Ammon's horn (tissue), 1 donor: ENCODE results near the gene ST8SIA5.
A peak's percentile ranks its signal among the peaks of the same experiment; 100 is the strongest.

ENCODE experiments used
- DNase-seq: peaks from one replicate; pipeline ENCODE4 v3.0.0-alpha.2; 2016; ENCODE audit warnings: low spot score

ST8SIA5 gene

DNA sequence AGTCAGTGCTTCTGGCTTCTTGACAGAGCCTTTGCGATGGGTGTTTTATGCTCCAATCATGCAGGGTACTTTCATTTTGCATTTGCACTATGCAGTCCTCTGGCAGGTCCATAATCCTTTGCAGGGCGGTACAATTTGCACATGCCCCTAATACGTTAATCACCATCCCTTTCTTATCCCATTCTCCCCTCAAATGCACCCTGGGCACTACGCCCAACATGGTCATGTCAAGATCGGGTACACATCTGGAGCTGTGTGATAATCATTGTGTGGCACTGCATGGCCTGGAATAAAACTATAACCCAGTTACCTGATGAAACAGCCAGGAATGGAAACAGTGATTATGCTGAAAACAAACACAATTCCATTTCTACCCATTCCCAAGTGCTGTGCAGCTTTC, 127.5 kb downstream of the ST8SIA5 start:
- DNase-seq: no peak

DNA sequence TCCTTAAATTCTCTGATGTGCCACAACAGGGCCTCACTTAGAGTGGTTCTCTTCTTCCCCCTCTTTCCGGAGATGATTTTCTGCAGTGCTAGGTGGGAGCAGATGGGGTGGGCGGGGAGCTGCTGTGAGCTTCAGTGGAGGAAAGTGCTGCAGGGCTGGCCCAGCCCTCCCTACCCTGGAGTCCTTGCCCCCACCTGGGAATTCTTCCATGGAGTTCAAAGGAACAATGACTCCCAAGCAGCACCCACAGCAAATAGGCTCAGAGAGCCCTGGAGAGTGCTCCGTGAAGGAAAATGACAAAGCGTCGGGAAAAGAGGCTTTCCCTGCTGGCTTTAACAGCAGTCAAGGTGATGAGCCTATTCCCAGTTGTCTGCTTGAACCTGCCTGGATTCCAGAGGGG, 128.6 kb downstream of the ST8SIA5 start:
- DNase-seq: no peak

DNA sequence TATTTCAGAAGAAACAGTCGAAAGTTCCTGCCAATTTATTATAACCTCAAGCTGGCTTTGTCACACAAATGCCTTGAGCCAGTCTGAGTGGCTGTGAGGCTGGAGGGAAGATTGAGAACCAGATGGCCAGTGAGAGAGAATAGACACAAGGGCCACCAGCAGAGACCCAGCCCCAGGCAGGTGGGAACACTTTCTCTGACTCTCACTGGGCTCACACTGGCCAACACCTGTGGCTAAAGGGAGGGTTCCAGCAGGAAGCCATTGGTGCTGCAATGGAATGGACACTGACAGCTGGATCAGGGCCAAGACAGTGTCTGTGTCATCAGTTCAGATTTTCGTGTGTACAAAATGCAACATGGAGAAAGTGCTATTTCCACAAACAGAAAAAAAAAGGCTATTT, 129.7 kb downstream of the ST8SIA5 start:
- no peak for DNase-seq

DNA sequence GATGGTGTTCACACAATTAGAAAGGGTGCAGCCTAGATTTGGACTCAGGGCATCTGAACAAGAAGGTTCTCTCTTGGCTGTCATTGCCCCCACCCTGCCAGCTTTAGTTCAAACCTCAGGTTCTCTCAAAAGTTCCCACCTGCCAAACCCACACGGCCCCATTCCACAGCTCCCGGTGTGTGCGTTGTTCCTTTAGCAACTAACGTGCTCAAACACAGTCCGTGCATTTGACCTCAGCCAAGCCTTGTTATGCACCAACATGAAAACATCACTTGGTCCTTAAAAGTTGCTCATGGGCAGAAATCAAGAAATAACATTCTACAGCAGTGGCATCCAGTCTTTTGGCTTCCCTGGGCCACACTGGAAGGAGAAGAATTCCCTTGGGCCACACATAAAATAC, 131.8 kb downstream of the ST8SIA5 start:
- no peak for DNase-seq

DNA sequence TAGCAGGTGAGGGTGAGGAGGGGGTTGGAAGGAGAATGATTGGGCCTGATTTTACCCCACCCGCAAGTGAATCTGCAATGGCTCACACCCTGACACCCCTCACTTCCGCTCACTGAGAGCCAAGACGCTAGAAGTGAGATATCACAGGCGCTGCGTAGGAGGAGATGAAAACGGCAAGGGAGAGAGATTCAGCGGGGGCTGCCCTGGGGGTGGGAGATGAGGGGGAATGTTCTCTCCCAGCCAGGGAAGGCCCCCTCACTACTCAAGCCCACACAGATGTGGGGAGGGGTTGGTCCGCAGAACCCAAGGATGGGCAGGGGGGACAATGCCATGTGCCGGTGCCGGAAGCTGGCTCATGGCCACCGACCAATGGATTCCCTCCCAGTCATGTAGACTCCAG, 132.7 kb downstream of the ST8SIA5 start:
- DNase-seq: peak; percentile 40

DNA sequence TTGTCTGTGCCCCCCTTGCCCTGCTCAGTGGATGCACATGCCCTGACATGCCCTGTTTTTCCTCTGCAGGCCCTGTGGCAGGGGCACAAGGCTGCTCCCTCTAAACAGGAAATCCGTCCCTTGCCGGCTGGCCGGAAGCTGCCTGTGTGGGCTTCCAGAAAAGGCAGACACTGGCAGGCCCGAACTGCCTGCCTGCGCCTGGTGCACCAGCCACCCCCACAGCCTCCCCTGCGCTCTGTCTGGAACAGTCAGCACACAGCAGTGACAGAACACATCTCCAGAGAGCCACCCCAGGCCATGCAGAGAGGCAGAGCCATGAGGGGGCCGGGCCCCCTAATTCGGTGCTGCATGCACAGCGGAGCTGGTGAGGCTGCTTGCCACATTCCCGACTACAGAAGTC, 133.3 kb downstream of the ST8SIA5 start:
- DNase-seq: peak; percentile 72

DNA sequence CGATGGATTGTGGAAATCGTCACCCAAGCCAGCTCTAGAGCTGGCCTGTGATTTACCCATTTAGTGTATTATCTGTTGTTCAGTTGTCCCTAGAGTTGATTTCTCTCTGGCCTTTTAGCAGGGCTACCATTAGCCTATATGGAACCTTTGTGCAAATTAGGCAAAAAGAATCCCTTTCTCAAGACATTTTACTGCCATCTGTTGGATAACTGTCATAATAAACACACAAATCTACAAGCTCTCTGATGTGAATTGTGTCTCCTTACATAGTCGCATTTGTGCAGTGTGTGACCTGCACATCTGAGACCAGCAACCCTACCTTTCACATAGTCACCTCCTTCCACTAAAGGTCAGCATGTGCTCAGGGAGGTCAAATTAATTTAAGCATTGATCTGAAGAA, 133.9 kb downstream of the ST8SIA5 start:
- peak; percentile 22 for DNase-seq

DNA sequence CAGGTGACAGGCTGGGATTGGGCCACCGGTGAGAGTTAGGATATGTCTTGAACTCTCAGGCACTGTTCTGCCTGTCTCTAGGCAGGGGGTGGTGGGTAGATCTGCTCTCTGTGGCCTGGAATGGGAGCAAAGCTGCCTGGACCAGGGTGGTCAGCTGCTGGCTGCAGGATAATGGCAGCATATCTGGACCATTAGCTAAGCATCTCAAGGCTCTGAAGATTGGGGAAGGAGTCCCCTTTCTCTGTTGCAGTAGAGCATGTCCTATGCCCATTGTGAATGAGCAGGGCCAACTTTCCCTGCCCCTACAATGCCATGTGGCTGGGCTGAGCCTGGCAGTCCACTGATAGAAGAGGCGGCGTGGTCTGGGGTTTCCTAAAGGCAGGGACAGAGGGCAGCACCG, 134.4 kb downstream of the ST8SIA5 start:
- no peak for DNase-seq

DNA sequence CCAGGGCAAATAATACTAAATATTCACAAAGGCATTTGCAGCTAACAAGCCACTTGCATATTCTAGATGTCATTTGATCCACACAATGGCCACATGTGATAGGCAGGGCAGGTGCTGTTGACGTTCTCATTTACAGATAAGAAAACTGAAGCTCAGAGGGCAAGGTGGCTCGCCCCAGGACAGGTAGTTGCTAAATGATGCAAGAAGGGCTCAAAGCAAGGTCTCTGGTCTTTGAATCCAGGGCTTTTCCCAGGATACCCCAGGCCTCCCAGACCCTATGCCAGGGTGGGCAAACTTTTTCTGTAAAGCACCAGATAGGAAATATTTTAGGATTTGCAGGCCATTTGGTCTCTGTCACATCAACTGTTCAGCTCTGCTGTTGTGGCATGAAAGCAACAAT, 135.0 kb downstream of the ST8SIA5 start:
- no peak for DNase-seq

DNA sequence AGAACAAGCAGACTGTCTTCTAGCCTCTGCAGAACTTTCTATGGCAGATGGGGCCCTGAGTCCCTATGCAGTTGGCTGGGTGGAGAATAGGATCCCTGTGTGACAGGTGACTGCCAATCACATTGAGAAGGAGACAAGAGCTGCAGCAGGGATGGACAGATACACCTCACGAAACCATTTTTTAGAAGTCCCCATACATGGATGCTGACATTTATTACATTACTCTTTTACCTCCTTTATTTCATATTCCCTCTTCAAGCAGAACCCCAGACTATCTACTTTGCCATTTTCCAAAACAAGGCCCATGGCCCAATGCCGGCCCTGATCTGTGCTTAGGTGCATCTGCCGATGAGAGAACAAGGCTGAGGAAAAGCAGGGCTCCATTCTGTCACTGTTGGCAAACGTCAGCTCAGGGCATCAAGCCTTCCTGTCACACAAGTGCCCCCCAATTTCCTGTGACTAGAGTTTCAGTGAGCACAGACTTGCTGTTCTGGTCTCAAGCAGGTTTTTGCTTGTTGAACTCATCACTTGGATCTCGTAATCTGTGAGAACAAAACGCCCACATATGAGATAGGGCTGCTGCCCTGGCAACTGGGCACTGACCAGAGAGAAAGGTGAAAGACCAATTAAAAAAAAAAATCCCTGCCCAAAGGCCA, 135.6 kb downstream of the ST8SIA5 start:
- no peak for DNase-seq

DNA sequence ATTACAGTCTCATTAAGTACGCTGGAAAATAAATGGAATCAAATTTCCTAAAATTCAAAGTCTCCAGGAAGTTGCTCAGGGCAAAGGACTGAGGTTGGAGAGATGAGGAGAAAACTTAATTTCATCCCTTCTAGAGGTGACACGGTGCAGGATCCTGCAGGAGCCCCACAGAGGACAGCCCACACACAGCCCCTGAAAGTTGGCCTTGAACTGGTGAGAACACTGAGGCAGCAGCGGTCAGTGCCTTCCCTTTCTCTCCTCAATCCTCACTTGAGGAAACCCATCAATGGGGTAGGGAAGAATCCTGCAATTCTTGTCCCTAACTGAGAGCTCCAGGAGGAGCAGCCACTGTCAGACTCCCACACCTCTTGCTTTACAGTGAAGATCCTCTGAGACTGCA, 137.3 kb downstream of the ST8SIA5 start:
- no peak for DNase-seq
